Activated CD4-positive, alpha-beta T cell treated with anti-CD3 and anti-CD28 coated beads for 36 hours (primary cell): ENCODE data around the gene ANO6. TPM values are rescaled to one million over a fixed set of nuclear protein-coding genes. Genes with fewer than 3 reads are reported as not detected.

Experiments used
- ATAC-seq: fragments of 200-7000 bp; cut with Tn5 transposase; one replicate; pipeline ENCODE4 v1.10.0; 2021; ENCODE audit warnings: mild to moderate bottlenecking, moderate library complexity
- CTCF ChIA-PET: fragments of 350-600 bp; sonication (Branson Sonifier 250); formaldehyde crosslinking; loops from one replicate; lab custom pipeline; 2021; ENCODE audit warnings: antibody characterized with exemption; lab: Charles Lee
- POLR2A ChIA-PET: fragments of 350-600 bp; sonication (Branson Sonifier 250); formaldehyde crosslinking; loops from one replicate; lab custom pipeline; 2021; ENCODE audit warnings: antibody characterized with exemption, inconsistent platforms; lab: Charles Lee
- DNase-seq: peaks from one replicate; pipeline ENCODE4 v3.0.0-alpha.2; 2020
- H3K27ac Mint-ChIP-seq: one replicate; pipeline ENCODE4 v1.8.0; 2021; ENCODE audit warnings: mixed read lengths
- H3K27me3 Mint-ChIP-seq: one replicate; pipeline ENCODE4 v1.8.0; 2021; ENCODE audit warnings: mixed read lengths
- H3K36me3 Mint-ChIP-seq: one replicate; pipeline ENCODE4 v1.8.0; 2021; ENCODE audit warnings: low read depth, mixed read lengths
- H3K4me1 Mint-ChIP-seq: one replicate; pipeline ENCODE4 v1.8.0; 2021; ENCODE audit warnings: mixed read lengths
- H3K4me3 Mint-ChIP-seq: one replicate; pipeline ENCODE4 v1.8.0; 2021; ENCODE audit warnings: mild to moderate bottlenecking, moderate library complexity, mixed read lengths
- H3K9me3 Mint-ChIP-seq: one replicate; pipeline ENCODE4 v1.8.0; 2021; ENCODE audit warnings: low read depth, mixed read lengths
- intact Hi-C, 2 experiments: fragments of 100-400 bp; cut with DNase I in 1 of 2; cut with micrococcal nuclease in 1 of 2; formaldehyde crosslinking; loops; one replicate each; pipeline versions ENCODE4 v1.14.2 to v1.15.1; 2022 to 2024; cut with DNase I, micrococcal nuclease
- total RNA-seq, 2 experiments: library from RNA; stranded (reverse); gene quantifications; one replicate each; pipeline ENCODE4 v1.2.3, GENCODE V29; 2021

The ANO6 gene
- total RNA-seq, 2 experiments from 2014 or later = 18.7 to 20.3 TPM

- ATAC-seq (no peak), DNase-seq (no peak)
- Mint-ChIP-seq H3K9me3 (no peaks in the 10 kb centered on the region), H3K27ac (no peak overlapping the region), H3K36me3 (peaks cover 6% of the 10 kb centered on the region), H3K4me1 (peaks cover 6% of the 10 kb centered on the region), H3K4me3 (no peak overlapping the region), H3K27me3 (no peaks in the 10 kb centered on the region)
- ChIA-PET CTCF (interaction anchor here (1.7 kb wide), 1 partner anchor 262 kb away, joined by 5 read pairs; no protein-coding TSS in a partner anchor), POLR2A (no interaction called here)
- intact Hi-C loops = no loop called here
Measured at GRCh38 chr12:45432710-45433109, 216.8 kb downstream of the ANO6 start.

GRCh38 chr12:45433441-45433868 is 217.6 kb downstream of the ANO6 start:
- CTCF ChIA-PET = no interaction called here
- POLR2A ChIA-PET = no interaction called here
- intact Hi-C loops = no loop called here
- no peak overlapping the region for H3K4me3 Mint-ChIP-seq
- DNase-seq = no peak
- no peak for ATAC-seq
- H3K36me3 Mint-ChIP-seq = peaks cover 3% of the 10 kb centered on the region
- H3K27ac Mint-ChIP-seq = no peak overlapping the region
- peaks cover 6% of the 10 kb centered on the region for H3K4me1 Mint-ChIP-seq
- H3K27me3 Mint-ChIP-seq = no peaks in the 10 kb centered on the region
- H3K9me3 Mint-ChIP-seq = no peaks in the 10 kb centered on the region

- Mint-ChIP-seq H3K27me3 (no peaks in the 10 kb centered on the region), H3K27ac (no peak overlapping the region), H3K4me3 (no peak overlapping the region), H3K9me3 (no peaks in the 10 kb centered on the region), H3K4me1 (peaks cover 4% of the 10 kb centered on the region), H3K36me3 (peaks cover 3% of the 10 kb centered on the region)
- ChIA-PET CTCF (no interaction called here), POLR2A (no interaction called here)
- intact Hi-C loops = no loop called here
- ATAC-seq (no peak), DNase-seq (no peak)
Measured at GRCh38 chr12:45434094-45434493, 218.2 kb downstream of the ANO6 start.

GRCh38 chr12:45435945-45436710 is 220.2 kb downstream of the ANO6 start:
- Mint-ChIP-seq H3K36me3 (no peaks in the 10 kb centered on the region), H3K4me3 (no peak overlapping the region), H3K27me3 (no peaks in the 10 kb centered on the region), H3K27ac (no peak overlapping the region), H3K4me1 (no peaks in the 10 kb centered on the region), H3K9me3 (peaks cover 2% of the 10 kb centered on the region)
- intact Hi-C loops = no loop called here
- ATAC-seq = no peak
- DNase-seq = no peak
- ChIA-PET POLR2A (no interaction called here), CTCF (interaction anchor here (0.7 kb wide), 1 partner anchor 258 kb away, joined by 3 read pairs; no protein-coding TSS in a partner anchor)

DNA sequence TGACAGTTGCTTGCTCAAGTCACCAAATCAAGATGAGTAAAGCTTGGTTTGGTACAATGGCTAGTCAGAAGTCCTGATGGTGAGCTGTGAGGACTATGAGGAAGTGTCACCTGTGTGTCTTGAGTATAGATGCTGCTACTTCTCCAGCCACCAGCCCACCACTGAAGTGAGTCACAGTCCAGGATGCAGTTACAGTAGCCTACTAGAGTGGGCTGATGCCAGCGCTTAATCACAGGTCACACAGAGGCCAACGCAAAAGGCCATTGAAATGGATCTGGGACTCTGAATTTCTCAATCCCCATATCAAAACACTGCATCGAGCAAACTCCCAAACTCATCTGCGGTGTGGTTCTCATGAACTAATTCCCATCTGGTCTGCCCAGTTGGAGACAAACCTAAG is 223.1 kb downstream of the ANO6 start:
- H3K27me3 Mint-ChIP-seq = no peaks in the 10 kb centered on the region
- ChIA-PET CTCF (interaction anchor here (1.4 kb wide), 1 partner anchor 105 kb away, joined by 3 read pairs; no protein-coding TSS in a partner anchor), POLR2A (no interaction called here)
- peaks cover 10% of the 10 kb centered on the region for H3K9me3 Mint-ChIP-seq
- H3K36me3 Mint-ChIP-seq = peaks cover 2% of the 10 kb centered on the region
- no peaks in the 10 kb centered on the region for H3K4me1 Mint-ChIP-seq
- intact Hi-C loops = no loop called here
- DNase-seq = no peak
- H3K27ac Mint-ChIP-seq = no peak overlapping the region
- no peak overlapping the region for H3K4me3 Mint-ChIP-seq
- peak; percentile 12 for ATAC-seq

DNA sequence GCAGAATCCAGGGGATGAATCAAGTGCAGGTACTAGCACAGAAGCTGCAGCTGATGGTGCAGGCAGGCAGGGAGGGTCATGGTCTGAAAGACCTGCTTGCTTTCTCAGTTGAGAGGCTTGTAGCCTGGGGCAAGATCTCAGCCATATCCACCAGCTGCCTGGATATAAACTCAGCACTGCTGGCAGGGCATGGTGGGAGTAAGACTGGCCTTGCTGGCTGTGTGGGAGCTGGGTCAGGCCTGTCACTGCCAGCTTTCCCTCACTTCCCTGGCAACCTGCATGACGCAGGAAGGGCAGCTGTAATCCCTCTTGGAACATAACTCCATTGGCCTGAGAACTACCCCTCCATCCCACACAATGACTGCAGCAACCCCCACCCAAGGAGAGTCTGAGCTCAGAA is 230.1 kb downstream of the ANO6 start:
- Mint-ChIP-seq H3K27ac (no peak overlapping the region), H3K9me3 (peaks cover 21% of the 10 kb centered on the region), H3K27me3 (peaks cover 4% of the 10 kb centered on the region), H3K4me3 (no peak overlapping the region), H3K4me1 (no peaks in the 10 kb centered on the region), H3K36me3 (peaks cover 4% of the 10 kb centered on the region)
- no peak for ATAC-seq
- ChIA-PET CTCF (interaction anchor here (0.8 kb wide), 1 partner anchor 220 kb away, joined by 3 read pairs; no protein-coding TSS in a partner anchor), POLR2A (no interaction called here)
- no peak for DNase-seq
- intact Hi-C loops = no loop called here

GRCh38 chr12:45458238-45458637 is 242.3 kb downstream of the ANO6 start:
- ATAC-seq (no peak), DNase-seq (no peak)
- ChIA-PET POLR2A (no interaction called here), CTCF (no interaction called here)
- no peaks in the 10 kb centered on the region for H3K4me1 Mint-ChIP-seq
- intact Hi-C loops = no loop called here
- no peaks in the 10 kb centered on the region for H3K9me3 Mint-ChIP-seq
- H3K27me3 Mint-ChIP-seq = peaks cover 6% of the 10 kb centered on the region
- H3K27ac Mint-ChIP-seq = no peak overlapping the region
- H3K36me3 Mint-ChIP-seq = no peaks in the 10 kb centered on the region
- no peak overlapping the region for H3K4me3 Mint-ChIP-seq

- Mint-ChIP-seq H3K9me3 (no peaks in the 10 kb centered on the region), H3K4me3 (no peak overlapping the region), H3K4me1 (no peaks in the 10 kb centered on the region), H3K27me3 (peaks cover 6% of the 10 kb centered on the region), H3K36me3 (no peaks in the 10 kb centered on the region), H3K27ac (no peak overlapping the region)
- POLR2A ChIA-PET = no interaction called here
- ATAC-seq = no peak
- intact Hi-C loops = no loop called here
- CTCF ChIA-PET = no interaction called here
- DNase-seq = no peak
Measured at GRCh38 chr12:45458854-45459807, 243.2 kb downstream of the ANO6 start.

GRCh38 chr12:45462506-45462905 is 246.6 kb downstream of the ANO6 start:
- no peaks in the 10 kb centered on the region for H3K36me3 Mint-ChIP-seq
- H3K9me3 Mint-ChIP-seq = no peaks in the 10 kb centered on the region
- H3K27me3 Mint-ChIP-seq = peaks cover 6% of the 10 kb centered on the region
- no peak overlapping the region for H3K27ac Mint-ChIP-seq
- DNase-seq (no peak), ATAC-seq (no peak)
- H3K4me3 Mint-ChIP-seq = no peak overlapping the region
- intact Hi-C loops = no loop called here
- ChIA-PET CTCF (no interaction called here), POLR2A (interaction anchor here (0.5 kb wide), 1 partner anchor 407 kb away, joined by 5 read pairs; no protein-coding TSS in a partner anchor)
- no peaks in the 10 kb centered on the region for H3K4me1 Mint-ChIP-seq

DNA sequence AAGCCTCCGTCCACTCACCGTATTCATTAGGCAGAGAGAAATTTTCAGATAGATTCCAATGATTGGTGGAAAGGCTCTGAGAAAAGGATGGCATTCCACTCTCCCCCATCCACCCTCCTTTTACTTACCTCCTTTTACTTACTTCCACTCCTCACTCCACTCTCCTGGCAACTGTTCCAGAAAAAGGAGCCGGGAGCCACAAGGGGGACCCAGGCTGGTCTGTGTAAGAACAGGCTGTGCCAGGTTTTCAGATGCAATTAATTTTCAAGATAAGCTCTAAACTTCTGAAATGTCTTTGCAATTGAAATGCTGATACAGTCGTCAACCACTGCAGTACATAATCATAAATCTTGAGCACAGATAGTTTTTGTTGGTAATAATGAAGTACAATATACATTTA is 248.8 kb downstream of the ANO6 start:
- Mint-ChIP-seq H3K4me1 (peaks cover 2% of the 10 kb centered on the region), H3K4me3 (no peak overlapping the region), H3K27ac (no peak overlapping the region), H3K36me3 (no peaks in the 10 kb centered on the region), H3K27me3 (peaks cover 6% of the 10 kb centered on the region), H3K9me3 (no peaks in the 10 kb centered on the region)
- POLR2A ChIA-PET = no interaction called here
- no peak for ATAC-seq
- no peak for DNase-seq
- CTCF ChIA-PET = interaction anchor here (0.6 kb wide), 1 partner anchor 59 kb away, joined by 3 read pairs; no protein-coding TSS in a partner anchor
- intact Hi-C loops = no loop called here

DNA sequence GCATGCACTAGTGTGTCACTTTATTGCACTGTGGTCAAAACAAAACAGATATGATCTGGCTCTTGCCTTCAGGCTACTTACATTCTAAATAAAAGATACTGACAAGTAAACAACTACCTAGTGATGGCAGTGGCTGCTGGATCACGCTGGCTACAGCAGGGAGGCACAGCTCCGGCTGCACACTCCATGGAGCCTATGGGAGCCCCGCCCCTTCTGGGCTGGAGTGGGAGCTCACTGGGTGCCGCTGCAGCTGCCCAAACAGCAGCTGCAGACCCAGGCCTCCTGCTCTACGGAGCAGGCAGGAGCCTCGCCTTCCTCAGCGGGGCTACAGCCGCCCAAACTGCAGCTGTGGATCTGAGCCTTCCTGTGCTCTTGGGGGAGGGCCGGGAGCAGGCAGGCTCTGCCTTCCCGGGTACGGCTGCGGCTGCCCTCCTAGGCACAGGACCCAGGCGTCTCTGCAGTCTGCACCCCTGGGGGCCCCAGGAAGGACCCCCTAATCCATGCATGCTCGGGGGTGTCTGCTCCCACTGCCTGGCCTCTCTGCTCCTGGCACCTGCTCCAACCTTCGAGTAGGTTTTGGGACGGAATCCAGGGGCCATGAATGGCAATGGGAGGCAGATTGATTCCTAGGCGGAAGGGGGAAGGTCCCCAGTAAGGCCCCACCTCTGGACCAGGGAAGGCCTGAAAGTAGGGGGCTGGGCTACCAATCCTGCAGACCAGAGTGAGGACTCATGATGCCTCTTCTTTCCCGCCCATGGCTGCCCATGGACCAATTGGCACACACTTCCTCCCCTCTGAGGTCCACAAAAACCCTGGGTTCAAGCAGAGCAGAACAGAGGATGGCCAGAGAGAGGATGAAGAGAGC is 253.1 kb downstream of the ANO6 start:
- Mint-ChIP-seq H3K4me3 (no peak overlapping the region), H3K27me3 (no peaks in the 10 kb centered on the region), H3K9me3 (no peaks in the 10 kb centered on the region), H3K4me1 (peaks cover 9% of the 10 kb centered on the region), H3K27ac (no peak overlapping the region), H3K36me3 (no peaks in the 10 kb centered on the region)
- ChIA-PET POLR2A (no interaction called here), CTCF (no interaction called here)
- DNase-seq (no peak), ATAC-seq (no peak)
- intact Hi-C loops = no loop called here
